GM23338 (cell line): Measurements from ENCODE around the gene NRIP3. TPM values are rescaled to one million over a fixed set of nuclear protein-coding genes. Genes with fewer than 3 reads are reported as not detected.

Experiments
- ATAC-seq: fragments of 200-7000 bp; cut with Tn5 transposase; 3 replicates; pipeline ENCODE4 v1.9.1; 2020
- DNase-seq: peaks from one replicate; pipeline ENCODE4 v3.0.0-alpha.2; 2015; ENCODE audit warnings: low spot score
- H2AFZ ChIP-seq: fragments of 200-600 bp; sonication (generic); 2 replicates; pipeline ENCODE4 v1.8.0; 2016; ENCODE audit warnings: antibody characterized with exemption, mild to moderate bottlenecking, moderate library complexity
- H3F3A ChIP-seq: fragments of 200-600 bp; sonication (generic); replicated peaks from 2 replicates; pipeline ENCODE4 v1.8.0; 2017; ENCODE audit warnings: antibody characterized with exemption, mixed run types, low read depth
- H3K27ac ChIP-seq: fragments of 200-600 bp; sonication (generic); 2 replicates; pipeline ENCODE4 v1.6.1; 2016; ENCODE audit warnings: low read depth
- H3K27me3 ChIP-seq: fragments of 200-600 bp; sonication (generic); 2 replicates; pipeline ENCODE4 v1.8.0; 2016; ENCODE audit warnings: mild to moderate bottlenecking, mixed run types, moderate library complexity; ENCODE audit not compliant: insufficient read depth
- H3K36me3 ChIP-seq: fragments of 200-600 bp; sonication (generic); 2 replicates; pipeline ENCODE4 v1.8.0; 2016; ENCODE audit warnings: mild to moderate bottlenecking; ENCODE audit not compliant: insufficient read depth
- H3K4me1 ChIP-seq: fragments of 200-600 bp; sonication (generic); 2 replicates; pipeline ENCODE4 v1.8.0; 2016; ENCODE audit warnings: mild to moderate bottlenecking, moderate library complexity; ENCODE audit not compliant: insufficient read depth
- H3K4me2 ChIP-seq: fragments of 200-600 bp; sonication (generic); 2 replicates; pipeline ENCODE4 v1.7.1; 2017; ENCODE audit warnings: mixed run types
- H3K4me3 ChIP-seq: fragments of 200-600 bp; sonication (generic); 2 replicates; pipeline ENCODE4 v1.6.1; 2016; ENCODE audit warnings: mixed run types
- H3K79me2 ChIP-seq: fragments of 200-600 bp; sonication (generic); replicated peaks from 2 replicates; pipeline ENCODE4 v1.8.0; 2017; ENCODE audit warnings: mild to moderate bottlenecking; ENCODE audit not compliant: insufficient read depth
- H3K9me2 ChIP-seq: fragments of 200-600 bp; sonication (generic); 2 replicates; pipeline ENCODE4 v1.8.0; 2017; ENCODE audit not compliant: insufficient read depth
- H4K20me1 ChIP-seq: fragments of 200-600 bp; sonication (generic); replicated peaks from 2 replicates; pipeline ENCODE4 v1.8.0; 2017; ENCODE audit warnings: mild to moderate bottlenecking; ENCODE audit not compliant: insufficient read depth
- H3K27ac Mint-ChIP-seq: 2 replicates; pipeline ENCODE4 v1.8.0; 2020; ENCODE audit warnings: inconsistent platforms, mild to moderate bottlenecking, moderate library complexity, mixed read lengths
- H3K27me3 Mint-ChIP-seq: 3 replicates; pipeline ENCODE4 v1.8.0; 2022; ENCODE audit warnings: low read depth, mild to moderate bottlenecking, moderate library complexity, mixed read lengths, inconsistent platforms; ENCODE audit not compliant: insufficient read depth, poor library complexity
- H3K36me3 Mint-ChIP-seq: 3 replicates; pipeline ENCODE4 v1.8.0; 2021; ENCODE audit warnings: low read depth, mild to moderate bottlenecking, inconsistent platforms, moderate library complexity, mixed read lengths
- H3K4me1 Mint-ChIP-seq: 3 replicates; pipeline ENCODE4 v1.8.0; 2020; ENCODE audit warnings: mild to moderate bottlenecking, inconsistent platforms, mixed read lengths
- H3K4me3 Mint-ChIP-seq: 3 replicates; pipeline ENCODE4 v1.8.0; 2021; ENCODE audit warnings: moderate library complexity, mild to moderate bottlenecking, inconsistent platforms, mixed read lengths
- H3K9me3 Mint-ChIP-seq: 3 replicates; pipeline ENCODE4 v1.8.0; 2020; ENCODE audit warnings: moderate library complexity, mild to moderate bottlenecking, inconsistent platforms, mixed read lengths
- CREB1 ChIP-seq: fragments of 250-450 bp; sonication (Bioruptor Pico); IDR thresholded peaks from 2 replicates; pipeline ENCODE4 v1.5.0; 2020; ENCODE audit warnings: low read depth, mild to moderate bottlenecking, moderate library complexity
- CTCF ChIP-seq, 2 experiments: fragments of 200-600 bp in 1 of 2; sonication (generic) in 1 of 2; conservative IDR thresholded peaks; 2 replicates each; pipeline versions ENCODE4 v1.5.1 to v1.6.1; 2016 to 2017; ENCODE audit warnings: antibody characterized with exemption in 2 of 2, low read depth in 2 of 2, mild to moderate bottlenecking in 2 of 2, moderate library complexity in 1 of 2
- EZH2 ChIP-seq: fragments of 200-600 bp; sonication (generic); IDR thresholded peaks from one replicate; pipeline ENCODE4 v1.8.0; 2017; ENCODE audit warnings: antibody characterized with exemption, mild to moderate bottlenecking, low read depth; ENCODE audit not compliant: unreplicated experiment
- EZH2phosphoT487 ChIP-seq: fragments of 200-600 bp; sonication (generic); IDR thresholded peaks from one replicate; pipeline ENCODE4 v1.8.1; 2018; ENCODE audit warnings: antibody characterized with exemption; ENCODE audit not compliant: unreplicated experiment
- POLR2AphosphoS5 ChIP-seq: IDR thresholded peaks from 2 replicates; pipeline ENCODE4 v1.6.1; 2016; ENCODE audit warnings: antibody characterized with exemption, low read depth
- REST ChIP-seq: IDR thresholded peaks from one replicate; pipeline ENCODE4 v1.6.1; 2018; ENCODE audit warnings: antibody characterized with exemption; ENCODE audit not compliant: unreplicated experiment
- STAT1 ChIP-seq: IDR thresholded peaks from one replicate; pipeline ENCODE4 v1.6.1; 2016; ENCODE audit warnings: antibody characterized with exemption; ENCODE audit not compliant: unreplicated experiment
- ZNF114 ChIP-seq: fragments of 250-450 bp; sonication (Bioruptor Pico); IDR thresholded peaks from 2 replicates; pipeline ENCODE4 v1.5.0; 2020; ENCODE audit warnings: mild to moderate bottlenecking, moderate library complexity
- ZNF331 ChIP-seq: fragments of 250-450 bp; sonication (Bioruptor Pico); IDR thresholded peaks from 2 replicates; pipeline ENCODE4 v1.5.0; 2020; ENCODE audit warnings: low read depth, mild to moderate bottlenecking, moderate library complexity
- long read RNA-seq: library from polyadenylated mRNA; unstranded; transcript quantifications from one replicate; pipeline ENCODE4 v2.0.0, GENCODE V29; 2020; ENCODE audit not compliant: unreplicated experiment
- polyA plus RNA-seq: library from polyadenylated mRNA; unstranded; fragments of >200 nt; fragmentation: Nextera tagmentation; extraction: Ambion mirVana; gene quantifications from 2 replicates; pipeline ENCODE4 v1.2.1, GENCODE V29; 2016
- total RNA-seq: library from RNA; depleted of rRNA; stranded (reverse); fragments of >200 nt; shearing (Covaris generic); gene quantifications from 2 replicates; pipeline ENCODE4 v1.2.3, GENCODE V29; 2014; rRNA removed
- TF ChIP-seq, protein P1 (sequence below): IDR thresholded peaks from 2 replicates; pipeline ENCODE4 v1.6.1; 2016; ENCODE audit warnings: antibody characterized with exemption

Gene NRIP3
- total RNA-seq: 7.9 and 8.0 TPM in 2 replicates
- polyA plus RNA-seq: 3.0 and 3.2 TPM in 2 replicates
- long read RNA-seq, transcript NRIP3-201 (7 exons, 3,809 nt): major isoform, 9 of 13 reads
- long read RNA-seq, partial matches to known transcripts: 0 of 13 reads
- long read RNA-seq, other reads (novel, unspliced or antisense): 4 of 13 reads

DNA sequence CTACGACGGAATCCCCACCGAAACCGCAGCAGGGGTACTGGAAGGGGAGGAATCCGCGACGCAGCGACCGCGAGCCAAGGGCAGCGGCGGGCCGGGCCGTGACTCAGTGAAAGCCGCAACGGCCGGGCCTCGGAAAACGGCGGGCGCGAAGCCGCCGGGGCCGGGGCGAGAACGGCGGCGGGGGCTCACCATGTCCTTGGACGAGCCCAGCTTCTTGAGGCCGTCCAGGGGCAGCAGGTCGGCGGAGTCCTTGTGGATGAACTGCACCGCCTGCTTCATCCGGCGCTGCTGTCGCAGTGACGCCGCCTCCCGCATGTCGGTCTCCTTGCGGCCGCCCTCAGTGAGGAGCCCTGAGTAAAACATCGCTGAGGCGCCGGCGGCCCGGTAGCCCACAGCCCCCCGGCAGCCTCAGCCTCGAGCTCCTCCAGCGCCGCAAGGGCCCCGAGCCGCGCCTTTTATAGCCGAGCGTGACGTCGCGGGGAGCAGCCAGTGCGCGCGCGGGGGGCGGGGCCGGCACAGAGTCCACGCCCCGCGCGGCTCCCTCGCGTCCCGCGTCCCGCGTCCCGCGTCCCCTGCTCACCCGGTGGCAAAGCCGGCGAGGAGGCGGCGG is at the start of gene NRIP3:
Gene NRIP3, minus strand, starts transcription at position 429 of the 610 bp plus-strand sequence. Its CDS starts 66 bp downstream, at position 363.
- Histone ChIP-seq H4K20me1 (peaks cover 4% of the 10 kb centered on the region; the same call in 1 of the 2 replicates), H3K27ac (no peak within 1 kb of the TSS), H3K4me1 (peaks cover 11% of the 10 kb centered on the region), H3K4me3 (peak within 1 kb of the TSS; percentile 77), H2AFZ (peak within 1 kb of the TSS; percentile 96), H3K4me2 (peak within 1 kb of the TSS; percentile 97), H3K79me2 (no peaks in the 10 kb centered on the region; the same call in 1 of the 2 replicates), H3K27me3 (peaks cover 67% of the 10 kb centered on the region), H3F3A (peaks cover 6% of the 10 kb centered on the region), H3K9me2 (no peaks in the 10 kb centered on the region), H3K36me3 (no peaks in the 10 kb centered on the region)
- Mint-ChIP-seq H3K36me3 (no peaks in the 10 kb centered on the region), H3K4me1 (peaks cover 14% of the 10 kb centered on the region; the same call in 2 of the 3 replicates), H3K9me3 (no peaks in the 10 kb centered on the region), H3K4me3 (peak within 1 kb of the TSS; percentile 72), H3K27me3 (peaks cover 34% of the 10 kb centered on the region), H3K27ac (no peak within 1 kb of the TSS)
- DNase-seq: peak; percentile 77
- TF ChIP-seq EZH2phosphoT487 (no peak), EZH2 (peak; percentile 64), REST (no peak), ZNF114 (no peak), ZNF331 (no peak), STAT1 (no peak), POLR2AphosphoS5 (no peak; the same call in none of the 2 replicates), CREB1 (CRISPR knock-in tag) (peak; percentile 81), CTCF (conservative IDR thresholded peaks at IDR 0.05; ENCODE audit: low read depth in 2 of 2) (no peak)
- TF ChIP-seq, protein P1, sequence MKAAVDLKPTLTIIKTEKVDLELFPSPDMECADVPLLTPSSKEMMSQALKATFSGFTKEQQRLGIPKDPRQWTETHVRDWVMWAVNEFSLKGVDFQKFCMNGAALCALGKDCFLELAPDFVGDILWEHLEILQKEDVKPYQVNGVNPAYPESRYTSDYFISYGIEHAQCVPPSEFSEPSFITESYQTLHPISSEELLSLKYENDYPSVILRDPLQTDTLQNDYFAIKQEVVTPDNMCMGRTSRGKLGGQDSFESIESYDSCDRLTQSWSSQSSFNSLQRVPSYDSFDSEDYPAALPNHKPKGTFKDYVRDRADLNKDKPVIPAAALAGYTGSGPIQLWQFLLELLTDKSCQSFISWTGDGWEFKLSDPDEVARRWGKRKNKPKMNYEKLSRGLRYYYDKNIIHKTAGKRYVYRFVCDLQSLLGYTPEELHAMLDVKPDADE: no peak
- peak; percentile 83 for ATAC-seq
